DND-41 (cell line): Measurements from ENCODE around the gene ECI1.
A peak's percentile ranks its signal among the peaks of the same experiment; 100 is the strongest.

Source experiments
- ATAC-seq: fragments of 200-7000 bp; cut with Tn5 transposase; 3 replicates; pipeline ENCODE4 v1.9.1; 2021; ENCODE audit warnings: low read depth; ENCODE audit not compliant: insufficient read depth
- DNase-seq: peaks from one replicate; pipeline ENCODE4 v3.0.0-alpha.2; 2020
- H2AFZ ChIP-seq: 2 replicates; pipeline ENCODE4 v1.6.0; 2012; ENCODE audit warnings: low read depth, low read length
- H3K27ac ChIP-seq: 2 replicates; pipeline ENCODE4 v1.5.1; 2012; ENCODE audit warnings: low read length, inconsistent platforms
- H3K27me3 ChIP-seq: fragments of 200-600 bp; sonication (generic); 2 replicates; pipeline ENCODE4 v1.6.0; 2012; ENCODE audit warnings: low read length, mild to moderate bottlenecking, inconsistent platforms; ENCODE audit not compliant: insufficient read depth, poor library complexity
- H3K36me3 ChIP-seq: 2 replicates; pipeline ENCODE4 v1.5.1; 2012; ENCODE audit warnings: low read length, inconsistent platforms; ENCODE audit not compliant: insufficient read depth
- H3K4me1 ChIP-seq: 2 replicates; pipeline ENCODE4 v1.5.1; 2012; ENCODE audit warnings: mild to moderate bottlenecking, low read length; ENCODE audit not compliant: insufficient read depth
- H3K4me2 ChIP-seq: 2 replicates; pipeline ENCODE4 v1.6.0; 2012; ENCODE audit warnings: mild to moderate bottlenecking, moderate library complexity, low read length, inconsistent platforms; ENCODE audit not compliant: insufficient read depth
- H3K4me3 ChIP-seq, 2 experiments: fragments of 200-600 bp in 1 of 2; shearing (Covaris generic) in 1 of 2; 2 replicates each; pipeline ENCODE4 v1.5.1; 2012 to 2016; ENCODE audit warnings: inconsistent platforms in 2 of 2, low read length in 2 of 2, mild to moderate bottlenecking in 2 of 2, low read depth in 1 of 2, moderate library complexity in 1 of 2
- H3K79me2 ChIP-seq: 2 replicates; pipeline ENCODE4 v1.6.0; 2012; ENCODE audit warnings: low read length, inconsistent platforms; ENCODE audit not compliant: insufficient read depth
- H3K9ac ChIP-seq: 2 replicates; pipeline ENCODE4 v1.6.0; 2012; ENCODE audit warnings: low read depth, mild to moderate bottlenecking, inconsistent platforms, low read length, moderate library complexity
- H3K9me3 ChIP-seq: 2 replicates; pipeline ENCODE4 v1.5.1; 2012; ENCODE audit warnings: low read length, moderate library complexity, mild to moderate bottlenecking, inconsistent platforms; ENCODE audit not compliant: insufficient read depth, severe bottlenecking
- H4K20me1 ChIP-seq: 2 replicates; pipeline ENCODE4 v1.6.0; 2012; ENCODE audit warnings: low read length; ENCODE audit not compliant: insufficient read depth
- EZH2 ChIP-seq: IDR thresholded peaks from 3 replicates; pipeline ENCODE4 v1.6.1; 2012; ENCODE audit warnings: borderline replicate concordance, low read depth, mild to moderate bottlenecking, moderate library complexity, low read length, inconsistent platforms; ENCODE audit not compliant: severe bottlenecking
- TF ChIP-seq, protein P1 (sequence below): IDR thresholded peaks from 2 replicates; pipeline ENCODE4 v1.5.1; 2012; ENCODE audit warnings: borderline replicate concordance, low read length, moderate library complexity, mild to moderate bottlenecking; ENCODE audit not compliant: poor library complexity, severe bottlenecking; ENCODE audit errors: extremely low read depth

The ECI1 gene

DNA sequence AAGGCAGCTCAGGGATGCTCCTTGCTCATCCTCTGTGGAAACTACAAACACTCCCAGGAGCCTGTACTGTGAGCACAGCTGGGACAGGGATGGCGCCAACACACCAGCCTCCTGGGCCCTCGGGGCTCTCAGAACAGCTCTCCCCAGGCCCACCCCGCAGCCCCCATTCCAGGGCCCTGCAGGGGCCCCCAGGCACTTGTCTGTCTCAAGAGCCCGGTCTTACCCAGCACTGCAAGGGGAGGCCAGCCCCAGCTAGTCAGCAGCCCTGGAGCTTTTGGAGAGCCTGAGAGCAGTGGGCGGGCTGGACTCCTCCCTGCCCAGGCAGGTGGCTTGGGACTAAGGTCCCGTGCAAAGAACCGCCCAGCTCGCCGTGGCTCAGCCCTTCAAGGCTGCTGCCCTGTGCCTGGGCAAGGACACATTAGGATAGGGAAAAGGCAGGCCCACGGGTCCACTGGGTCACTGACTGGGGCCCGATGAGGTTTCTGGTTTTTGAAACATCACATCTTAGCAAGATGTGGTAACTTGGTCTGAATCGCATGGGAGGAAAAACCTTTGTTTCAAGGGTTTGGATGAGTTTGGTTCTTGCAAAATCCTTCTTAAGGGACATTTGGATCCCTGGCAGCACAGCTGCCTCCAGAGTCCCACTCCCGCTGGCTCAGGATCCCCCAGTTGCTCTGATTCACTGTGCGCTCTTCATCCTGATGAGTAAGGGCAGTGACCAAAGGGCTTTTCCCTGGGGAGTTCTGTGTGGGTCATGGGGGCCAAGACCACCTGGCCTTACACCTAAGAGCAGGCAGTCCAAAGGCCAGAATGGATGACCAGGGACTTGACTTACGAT is 12.3 kb downstream of the ECI1 start:
- ATAC-seq (peak; percentile 12; the same call in 2 of the 3 replicates), DNase-seq (no peak)
- no peak overlapping the region for H2AFZ ChIP-seq
- H3K4me2 ChIP-seq, result no peak overlapping the region
- H3K4me3 ChIP-seq, result no peak overlapping the region
- no peak overlapping the region for H3K9ac ChIP-seq
- H3K27me3 ChIP-seq, result no peaks in the 10 kb centered on the region
- TF ChIP-seq, protein P1, sequence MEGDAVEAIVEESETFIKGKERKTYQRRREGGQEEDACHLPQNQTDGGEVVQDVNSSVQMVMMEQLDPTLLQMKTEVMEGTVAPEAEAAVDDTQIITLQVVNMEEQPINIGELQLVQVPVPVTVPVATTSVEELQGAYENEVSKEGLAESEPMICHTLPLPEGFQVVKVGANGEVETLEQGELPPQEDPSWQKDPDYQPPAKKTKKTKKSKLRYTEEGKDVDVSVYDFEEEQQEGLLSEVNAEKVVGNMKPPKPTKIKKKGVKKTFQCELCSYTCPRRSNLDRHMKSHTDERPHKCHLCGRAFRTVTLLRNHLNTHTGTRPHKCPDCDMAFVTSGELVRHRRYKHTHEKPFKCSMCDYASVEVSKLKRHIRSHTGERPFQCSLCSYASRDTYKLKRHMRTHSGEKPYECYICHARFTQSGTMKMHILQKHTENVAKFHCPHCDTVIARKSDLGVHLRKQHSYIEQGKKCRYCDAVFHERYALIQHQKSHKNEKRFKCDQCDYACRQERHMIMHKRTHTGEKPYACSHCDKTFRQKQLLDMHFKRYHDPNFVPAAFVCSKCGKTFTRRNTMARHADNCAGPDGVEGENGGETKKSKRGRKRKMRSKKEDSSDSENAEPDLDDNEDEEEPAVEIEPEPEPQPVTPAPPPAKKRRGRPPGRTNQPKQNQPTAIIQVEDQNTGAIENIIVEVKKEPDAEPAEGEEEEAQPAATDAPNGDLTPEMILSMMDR, result no peak
- TF ChIP-seq EZH2, result no peak
- no peak overlapping the region for H3K27ac ChIP-seq
- peaks cover 30% of the 10 kb centered on the region for H4K20me1 ChIP-seq
- peaks cover 67% of the 10 kb centered on the region for H3K36me3 ChIP-seq
- H3K4me1 ChIP-seq, result no peaks in the 10 kb centered on the region
- H3K9me3 ChIP-seq, result no peaks in the 10 kb centered on the region
- no peaks in the 10 kb centered on the region for H3K79me2 ChIP-seq

DNA sequence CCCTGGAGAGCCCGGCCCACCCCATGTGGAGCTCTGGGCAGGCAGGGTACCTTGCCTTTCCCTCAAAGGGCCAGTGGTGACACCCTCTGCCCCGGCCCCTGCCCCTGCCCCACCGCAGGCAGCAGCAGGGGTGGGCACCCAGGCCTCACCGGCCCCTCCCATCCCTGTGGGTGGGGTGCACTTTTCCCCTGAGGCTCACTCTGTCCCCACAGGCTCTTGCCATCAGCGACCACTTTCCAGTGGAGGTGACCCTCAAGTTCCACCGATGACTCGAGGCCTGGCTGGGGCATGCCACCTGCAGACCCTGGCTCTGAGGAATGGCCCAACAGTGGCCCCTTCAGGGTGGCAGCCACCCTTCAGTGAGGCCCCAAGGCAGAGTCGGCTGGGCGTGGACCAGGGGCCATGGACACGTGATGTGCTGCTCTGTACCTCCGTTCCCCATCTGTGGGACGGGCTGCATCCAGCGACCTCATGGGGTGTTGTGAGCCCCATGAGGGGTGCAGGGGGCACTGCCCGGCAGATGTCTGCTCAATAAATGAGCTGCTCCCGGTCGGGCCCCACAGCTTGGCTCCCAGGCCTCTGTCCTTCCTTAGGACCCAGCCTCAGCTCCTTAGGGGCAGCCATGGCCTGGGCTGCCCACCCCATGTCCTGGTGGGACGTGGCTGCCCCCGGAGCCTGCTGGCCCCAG is 13.1 kb downstream of the ECI1 start:
- no peak overlapping the region for H3K4me2 ChIP-seq
- peak; percentile 3; the same call in 1 of the 3 replicates for ATAC-seq

DNA sequence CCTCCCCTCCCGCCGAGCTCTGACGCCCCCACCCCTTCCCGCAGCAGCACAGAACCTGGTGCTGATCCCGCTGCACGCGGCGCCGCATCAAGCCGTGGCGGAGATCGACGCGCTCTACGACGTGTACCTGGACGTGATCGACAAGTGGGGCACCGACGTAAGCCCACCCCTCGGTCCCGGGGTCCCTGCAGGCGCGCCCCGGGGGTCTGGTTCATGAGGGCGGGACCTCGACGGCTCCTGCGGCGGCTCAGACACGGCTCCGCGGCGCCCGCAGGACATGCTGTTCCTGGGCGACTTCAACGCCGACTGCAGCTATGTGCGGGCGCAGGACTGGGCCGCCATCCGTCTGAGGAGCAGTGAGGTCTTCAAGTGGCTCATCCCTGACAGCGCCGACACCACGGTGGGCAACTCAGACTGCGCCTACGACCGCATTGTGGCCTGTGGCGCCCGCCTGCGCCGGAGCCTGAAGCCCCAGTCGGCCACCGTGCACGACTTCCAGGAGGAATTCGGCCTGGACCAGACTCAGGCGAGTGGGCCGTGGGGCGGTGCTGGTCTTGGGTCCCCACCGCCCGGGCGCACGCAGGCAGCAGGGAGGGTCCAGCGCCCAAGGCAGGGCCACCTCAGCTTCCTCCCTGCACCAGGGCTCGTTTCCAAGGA is 13.8 kb downstream of the ECI1 start:
- H3K4me3 ChIP-seq, result no peak overlapping the region
- peaks cover 33% of the 10 kb centered on the region for H4K20me1 ChIP-seq
- H3K79me2 ChIP-seq, result no peaks in the 10 kb centered on the region
- no peaks in the 10 kb centered on the region for H3K4me1 ChIP-seq
- no peak overlapping the region for H3K27ac ChIP-seq
- no peak overlapping the region for H3K9ac ChIP-seq
- peaks cover 67% of the 10 kb centered on the region for H3K36me3 ChIP-seq
- DNase-seq (no peak), ATAC-seq (no peak)
- TF ChIP-seq, protein P1, result no peak
- no peak for TF ChIP-seq EZH2
- no peaks in the 10 kb centered on the region for H3K9me3 ChIP-seq
- no peak overlapping the region for H3K4me2 ChIP-seq
- no peaks in the 10 kb centered on the region for H3K27me3 ChIP-seq
- no peak overlapping the region for H2AFZ ChIP-seq

More for the DNA sequence above, 13.1 kb downstream of the ECI1 start:
- no peak for DNase-seq
- Histone ChIP-seq H3K79me2 (no peaks in the 10 kb centered on the region), H3K4me3 (no peak overlapping the region), H3K27me3 (no peaks in the 10 kb centered on the region), H3K27ac (no peak overlapping the region), H3K9me3 (no peaks in the 10 kb centered on the region), H3K36me3 (peaks cover 67% of the 10 kb centered on the region), H3K4me1 (no peaks in the 10 kb centered on the region), H4K20me1 (peaks cover 32% of the 10 kb centered on the region), H3K9ac (no peak overlapping the region), H2AFZ (no peak overlapping the region)
- no peak for TF ChIP-seq EZH2
- TF ChIP-seq, protein P1, result no peak
